Measurements from ENCODE around the gene TSC22D1.

The TSC22D1 gene

DNA sequence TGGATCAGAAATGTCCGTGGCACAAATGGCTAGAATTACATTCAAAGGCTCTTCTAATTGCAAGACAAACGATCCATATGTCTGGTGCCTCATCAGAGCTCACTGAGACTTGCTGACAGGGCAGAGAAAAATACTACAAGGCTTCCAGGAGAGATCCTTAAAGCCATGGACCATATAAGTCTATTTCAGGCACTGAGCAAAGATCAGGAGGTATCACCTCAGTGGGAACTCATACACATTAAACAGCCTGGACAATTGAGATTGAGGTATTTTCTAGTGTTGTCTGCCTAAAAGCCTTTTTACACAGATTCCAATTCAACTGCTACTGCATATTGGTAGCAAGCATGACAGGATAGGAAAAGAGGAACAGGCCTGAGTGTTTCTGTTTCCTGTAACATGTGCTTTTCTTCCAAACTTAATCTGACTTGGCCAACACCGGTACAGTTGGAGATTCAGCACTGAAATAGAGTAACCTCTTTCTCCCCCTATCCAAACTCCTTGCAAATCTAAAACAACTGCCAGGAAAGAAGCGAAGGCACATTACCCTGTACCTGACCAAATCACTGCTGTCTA is 136.6 kb downstream of the TSC22D1 start:
- H3K27ac Mint-ChIP-seq = peak overlapping the region; percentile 86
- peaks cover 2% of the 10 kb centered on the region for H3K27me3 Mint-ChIP-seq (ENCODE audit: low read depth, poor library complexity)
- H3K9me3 Mint-ChIP-seq = no peaks in the 10 kb centered on the region
- H3K4me1 Mint-ChIP-seq = peaks cover 43% of the 10 kb centered on the region
- H3K36me3 Mint-ChIP-seq (ENCODE audit: low read depth) = peaks cover 5% of the 10 kb centered on the region
- TF ChIP-seq, protein P1, sequence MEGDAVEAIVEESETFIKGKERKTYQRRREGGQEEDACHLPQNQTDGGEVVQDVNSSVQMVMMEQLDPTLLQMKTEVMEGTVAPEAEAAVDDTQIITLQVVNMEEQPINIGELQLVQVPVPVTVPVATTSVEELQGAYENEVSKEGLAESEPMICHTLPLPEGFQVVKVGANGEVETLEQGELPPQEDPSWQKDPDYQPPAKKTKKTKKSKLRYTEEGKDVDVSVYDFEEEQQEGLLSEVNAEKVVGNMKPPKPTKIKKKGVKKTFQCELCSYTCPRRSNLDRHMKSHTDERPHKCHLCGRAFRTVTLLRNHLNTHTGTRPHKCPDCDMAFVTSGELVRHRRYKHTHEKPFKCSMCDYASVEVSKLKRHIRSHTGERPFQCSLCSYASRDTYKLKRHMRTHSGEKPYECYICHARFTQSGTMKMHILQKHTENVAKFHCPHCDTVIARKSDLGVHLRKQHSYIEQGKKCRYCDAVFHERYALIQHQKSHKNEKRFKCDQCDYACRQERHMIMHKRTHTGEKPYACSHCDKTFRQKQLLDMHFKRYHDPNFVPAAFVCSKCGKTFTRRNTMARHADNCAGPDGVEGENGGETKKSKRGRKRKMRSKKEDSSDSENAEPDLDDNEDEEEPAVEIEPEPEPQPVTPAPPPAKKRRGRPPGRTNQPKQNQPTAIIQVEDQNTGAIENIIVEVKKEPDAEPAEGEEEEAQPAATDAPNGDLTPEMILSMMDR (IDR thresholded peaks at IDR 0.05) = no peak
- DNase-seq = no peak
- H3K4me3 Mint-ChIP-seq = no peak overlapping the region

DNA sequence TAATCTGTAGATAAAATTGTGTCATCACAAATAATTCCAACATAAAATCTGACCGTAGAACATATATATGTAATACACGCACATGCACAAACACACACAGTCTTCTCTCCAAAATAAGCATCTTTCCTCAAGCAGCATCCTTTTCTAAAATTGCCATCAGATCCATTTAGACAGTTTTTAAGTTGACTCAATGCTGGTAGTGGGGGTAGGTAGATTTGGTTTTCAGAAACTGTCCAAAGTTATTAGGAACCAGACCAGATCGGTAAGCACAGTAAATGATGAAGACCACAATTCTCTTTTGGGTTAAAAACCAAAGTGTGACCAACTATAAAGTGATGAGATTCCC is 137.9 kb downstream of the TSC22D1 start:
- no peak overlapping the region for H3K27ac Mint-ChIP-seq
- peaks cover 56% of the 10 kb centered on the region for H3K4me1 Mint-ChIP-seq
- peak overlapping the region; percentile 97 for H3K4me3 Mint-ChIP-seq
- H3K27me3 Mint-ChIP-seq (ENCODE audit: low read depth, poor library complexity) = peaks cover 2% of the 10 kb centered on the region
- H3K36me3 Mint-ChIP-seq (ENCODE audit: low read depth) = peaks cover 17% of the 10 kb centered on the region
- TF ChIP-seq, protein P1 (IDR thresholded peaks at IDR 0.05) = no peak
- no peaks in the 10 kb centered on the region for H3K9me3 Mint-ChIP-seq
- no peak for DNase-seq

DNA sequence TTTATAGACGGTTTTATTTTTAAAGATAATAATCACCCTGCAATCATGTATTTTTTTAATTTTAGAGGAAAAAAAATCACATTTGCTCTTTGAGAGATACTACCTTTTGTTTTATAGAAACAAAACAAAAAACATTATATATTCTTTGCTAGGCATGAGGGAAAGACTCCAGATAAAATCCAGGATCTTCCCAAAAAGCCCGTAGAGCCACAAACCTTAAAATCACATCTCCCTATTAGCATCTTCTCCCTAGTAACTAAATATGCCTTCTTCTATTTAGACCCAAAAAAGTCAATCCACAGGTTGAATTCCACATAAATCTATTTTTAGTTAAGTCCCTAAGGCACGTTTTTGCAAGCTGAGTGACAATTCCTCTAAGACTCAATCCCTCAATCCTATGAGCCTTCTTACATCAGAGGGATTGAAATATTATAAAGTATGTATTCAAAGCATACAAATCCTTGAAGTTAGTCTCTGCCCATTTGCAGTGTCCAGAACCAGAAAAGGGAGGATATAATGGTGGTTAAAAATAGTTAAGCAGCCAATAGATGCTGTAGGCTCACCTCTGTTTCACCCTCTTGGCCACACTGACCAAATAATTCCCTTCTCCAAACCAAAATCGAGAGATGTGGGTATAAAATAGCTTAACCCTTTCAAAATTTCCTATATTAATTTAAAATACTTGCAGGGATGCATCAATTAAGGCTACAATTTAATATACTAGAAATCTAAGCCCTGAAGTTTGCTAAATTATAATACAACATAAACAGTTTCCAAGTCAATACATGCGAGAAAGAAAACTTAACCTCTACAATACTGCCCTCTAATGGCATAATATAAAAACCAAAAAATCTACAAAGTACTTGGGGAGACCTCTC is 138.5 kb downstream of the TSC22D1 start:
- peaks cover 23% of the 10 kb centered on the region for H3K36me3 Mint-ChIP-seq (ENCODE audit: low read depth)
- H3K27me3 Mint-ChIP-seq (ENCODE audit: low read depth, poor library complexity) = peaks cover 2% of the 10 kb centered on the region
- peak overlapping the region; percentile 97 for H3K4me3 Mint-ChIP-seq
- peak overlapping the region; percentile 79 for H3K27ac Mint-ChIP-seq
- no peak for DNase-seq
- H3K9me3 Mint-ChIP-seq = no peaks in the 10 kb centered on the region
- TF ChIP-seq, protein P1 (IDR thresholded peaks at IDR 0.05) = peak; percentile 64
- peaks cover 62% of the 10 kb centered on the region for H3K4me1 Mint-ChIP-seq

DNA sequence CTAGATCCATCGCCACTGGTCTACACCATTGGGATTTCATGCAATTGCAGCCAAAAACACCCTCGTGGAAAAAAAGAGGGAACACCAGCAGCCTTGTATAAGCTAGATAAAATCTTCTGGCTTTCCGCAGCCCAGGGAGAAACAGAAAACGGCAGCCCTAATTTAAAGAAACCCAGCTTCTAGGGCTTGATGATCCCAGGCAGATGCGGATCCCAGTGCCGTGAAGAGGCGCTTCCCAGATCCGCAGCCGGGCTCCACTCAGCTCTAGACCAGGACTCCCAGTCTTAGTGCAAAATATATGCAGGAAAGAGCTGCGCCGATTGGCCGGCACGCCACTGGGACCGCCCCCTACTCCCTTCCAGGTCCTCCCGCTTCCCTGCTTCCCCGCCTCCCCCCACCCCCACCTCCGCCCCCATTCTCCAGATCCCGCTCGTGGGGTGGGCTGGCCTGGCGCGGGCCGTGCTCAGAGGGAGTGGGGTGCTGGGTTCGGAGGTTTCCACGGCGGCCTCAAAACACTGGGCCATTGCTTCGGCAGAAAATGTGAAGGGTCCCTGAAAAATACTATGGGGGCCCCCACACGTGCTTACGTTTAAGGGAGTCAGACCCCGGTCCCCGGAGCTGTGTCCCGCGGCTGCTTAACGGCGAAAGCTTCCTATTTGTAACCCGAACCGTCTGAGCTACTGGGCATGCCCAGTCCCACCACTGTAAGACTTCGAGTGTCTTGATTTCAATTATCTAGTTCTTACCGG is 139.4 kb downstream of the TSC22D1 start:
- peak; percentile 95 for DNase-seq
- peaks cover 2% of the 10 kb centered on the region for H3K27me3 Mint-ChIP-seq (ENCODE audit: low read depth, poor library complexity)
- H3K4me3 Mint-ChIP-seq = peak overlapping the region; percentile 97
- H3K27ac Mint-ChIP-seq = peak overlapping the region; percentile 100
- peaks cover 70% of the 10 kb centered on the region for H3K4me1 Mint-ChIP-seq
- TF ChIP-seq, protein P1 (IDR thresholded peaks at IDR 0.05) = no peak
- peaks cover 25% of the 10 kb centered on the region for H3K36me3 Mint-ChIP-seq (ENCODE audit: low read depth)
- H3K9me3 Mint-ChIP-seq = no peaks in the 10 kb centered on the region

DNA sequence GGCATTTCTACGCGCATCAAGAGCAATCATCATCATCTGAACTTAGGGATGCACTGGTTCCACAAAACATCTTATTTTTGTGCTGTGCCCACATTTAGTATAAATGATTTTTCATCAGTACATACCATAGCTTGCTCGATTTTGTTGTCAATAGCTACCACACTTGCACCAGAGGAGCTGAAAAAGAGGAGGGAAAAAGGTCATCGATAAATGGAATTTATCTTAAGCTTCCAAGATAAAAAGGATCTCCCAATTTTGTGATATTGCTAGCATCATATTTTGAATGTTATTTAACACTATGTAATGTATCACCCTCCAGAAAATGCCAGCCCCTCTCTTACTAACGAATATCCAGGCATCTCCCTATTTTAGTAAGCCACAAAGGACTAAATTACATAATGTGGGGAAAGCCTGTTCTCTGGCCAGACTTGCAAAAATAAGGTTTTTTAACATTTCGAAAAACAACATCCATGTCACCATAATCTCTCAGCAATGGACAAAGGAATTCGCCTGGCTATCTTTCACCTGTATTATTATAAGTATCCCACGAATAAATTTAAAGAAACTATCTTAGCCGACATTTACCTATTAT is 140.1 kb downstream of the TSC22D1 start:
- Mint-ChIP-seq H3K36me3 (ENCODE audit: low read depth) (peaks cover 25% of the 10 kb centered on the region), H3K4me3 (peak overlapping the region; percentile 97), H3K27ac (peak overlapping the region; percentile 100), H3K4me1 (peaks cover 75% of the 10 kb centered on the region), H3K9me3 (no peaks in the 10 kb centered on the region), H3K27me3 (ENCODE audit: low read depth, poor library complexity) (peaks cover under 1% of the 10 kb centered on the region)
- no peak for DNase-seq
- TF ChIP-seq, protein P1 (IDR thresholded peaks at IDR 0.05) = no peak

All from nephron progenitor cell (in vitro differentiated cells).